Smooth muscle cell (in vitro differentiated cells): ENCODE measurements around the gene ITPR3. TPM values are rescaled to one million over a fixed set of nuclear protein-coding genes. Genes with fewer than 3 reads are reported as not detected.
A peak's percentile ranks its signal among the peaks of the same experiment; 100 is the strongest.

Source experiments
- DNase-seq: peaks from one replicate; lab custom pipeline; 2025; ENCODE audit not compliant: unreplicated experiment; lab: John Stamatoyannopoulos, UW
- H2AFZ ChIP-seq: fragments of 200-600 bp; sonication (generic); 2 replicates; pipeline ENCODE4 v1.6.0; 2016; ENCODE audit warnings: antibody characterized with exemption, low read depth, mild to moderate bottlenecking
- H3F3A ChIP-seq: fragments of 200-600 bp; sonication (generic); 2 replicates; pipeline ENCODE4 v1.6.0; 2017; ENCODE audit warnings: antibody characterized with exemption, low read depth
- H3K27ac ChIP-seq: fragments of 200-600 bp; sonication (generic); 2 replicates; pipeline ENCODE4 v1.5.1; 2016; ENCODE audit warnings: low read depth, mild to moderate bottlenecking
- H3K27me3 ChIP-seq: fragments of 200-600 bp; sonication (generic); 2 replicates; pipeline ENCODE4 v1.6.1; 2016; ENCODE audit warnings: low read depth, mild to moderate bottlenecking
- H3K36me3 ChIP-seq: fragments of 200-600 bp; sonication (generic); 2 replicates; pipeline ENCODE4 v1.5.1; 2016; ENCODE audit warnings: low read depth
- H3K4me1 ChIP-seq: fragments of 200-600 bp; sonication (generic); 2 replicates; pipeline ENCODE4 v1.5.1; 2016; ENCODE audit warnings: low read depth
- H3K4me2 ChIP-seq: fragments of 200-600 bp; sonication (generic); 2 replicates; pipeline ENCODE4 v1.6.0; 2016; ENCODE audit warnings: mild to moderate bottlenecking
- H3K4me3 ChIP-seq: fragments of 200-600 bp; sonication (generic); 2 replicates; pipeline ENCODE4 v1.5.1; 2016; ENCODE audit warnings: mild to moderate bottlenecking
- H3K79me2 ChIP-seq: fragments of 200-600 bp; sonication (generic); 2 replicates; pipeline ENCODE4 v1.6.0; 2016; ENCODE audit warnings: low read depth, mild to moderate bottlenecking
- H3K9ac ChIP-seq: fragments of 200-600 bp; sonication (generic); 2 replicates; pipeline ENCODE4 v1.6.0; 2016; ENCODE audit warnings: low read depth
- H3K9me3 ChIP-seq: fragments of 200-600 bp; sonication (generic); replicated peaks from 2 replicates; pipeline ENCODE4 v1.5.1; 2016; ENCODE audit warnings: low read depth
- H4K20me1 ChIP-seq: fragments of 200-600 bp; sonication (generic); 2 replicates; pipeline ENCODE4 v1.6.0; 2016; ENCODE audit warnings: low read depth
- CTCF ChIP-seq: fragments of 200-600 bp; sonication (generic); IDR thresholded peaks from 2 replicates; pipeline ENCODE4 v1.5.1; 2017; ENCODE audit warnings: borderline replicate concordance, mild to moderate bottlenecking, antibody characterized with exemption; ENCODE audit not compliant: insufficient read depth, poor library complexity, severe bottlenecking
- WGBS: methylation state at CpG from one replicate; pipeline ENCODE4 v1.1.7; 2016; ENCODE audit warnings: low lambda C conversion rate; 5-methylcytosine and 5-hydroxymethylcytosine counted together
- polyA plus RNA-seq: library from polyadenylated mRNA; unstranded; fragments of >200 nt; fragmentation: Nextera tagmentation; extraction: Ambion mirVana; gene quantifications from 2 replicates; pipeline ENCODE4 v1.2.1, GENCODE V29; 2016
- total RNA-seq: library from RNA; depleted of rRNA; stranded (reverse); fragments of >200 nt; gene quantifications from 2 replicates; pipeline ENCODE4 v1.2.3, GENCODE V29; 2014

Gene ITPR3
- total and polyA plus RNA-seq, 2 experiments from 2014 or later, result 2.0 to 7.4 TPM

- Histone ChIP-seq H3K9me3 (no peaks in the 10 kb centered on the region), H3K27me3 (no peaks in the 10 kb centered on the region), H3K4me3 (no peak overlapping the region), H3K4me1 (peaks cover 15% of the 10 kb centered on the region), H3K79me2 (peaks cover 30% of the 10 kb centered on the region), H2AFZ (no peak overlapping the region), H3K36me3 (no peaks in the 10 kb centered on the region), H3K9ac (no peak overlapping the region), H3F3A (no peaks in the 10 kb centered on the region), H3K27ac (no peak overlapping the region), H3K4me2 (no peak overlapping the region), H4K20me1 (no peaks in the 10 kb centered on the region)
- DNase-seq, result no peak
- over 99% methylated on average over 11 of the region's 11 CpGs for whole genome bisulfite sequencing
- TF ChIP-seq CTCF, result no peak
Observed at GRCh38 chr6:33576668-33577067, 44.5 kb upstream of the ITPR3 start.

- Histone ChIP-seq H2AFZ (no peak overlapping the region), H3K79me2 (peaks cover 30% of the 10 kb centered on the region), H3K27ac (no peak overlapping the region), H3F3A (no peaks in the 10 kb centered on the region), H3K4me1 (peaks cover 15% of the 10 kb centered on the region), H3K9ac (no peak overlapping the region), H3K36me3 (no peaks in the 10 kb centered on the region), H3K9me3 (no peaks in the 10 kb centered on the region), H4K20me1 (no peaks in the 10 kb centered on the region), H3K4me2 (no peak overlapping the region), H3K4me3 (no peak overlapping the region), H3K27me3 (no peaks in the 10 kb centered on the region)
- 91% methylated on average over 9 of the region's 9 CpGs for WGBS
- TF ChIP-seq CTCF, result no peak
- no peak for DNase-seq
Observed at GRCh38 chr6:33577106-33577535, 44.0 kb upstream of the ITPR3 start.

GRCh38 chr6:33577718-33578117 lies 43.4 kb upstream of the ITPR3 start:
- Histone ChIP-seq H3K27me3 (no peaks in the 10 kb centered on the region), H4K20me1 (no peaks in the 10 kb centered on the region), H2AFZ (no peak overlapping the region), H3K4me1 (peaks cover 15% of the 10 kb centered on the region), H3K36me3 (no peaks in the 10 kb centered on the region), H3F3A (no peaks in the 10 kb centered on the region), H3K27ac (no peak overlapping the region), H3K79me2 (peaks cover 30% of the 10 kb centered on the region), H3K9me3 (no peaks in the 10 kb centered on the region), H3K4me3 (no peak overlapping the region), H3K9ac (no peak overlapping the region), H3K4me2 (no peak overlapping the region)
- DNase-seq, result no peak
- WGBS, result 95% methylated on average over 6 of the region's 6 CpGs
- no peak for TF ChIP-seq CTCF

GRCh38 chr6:33578164-33578563 lies 43.0 kb upstream of the ITPR3 start:
- TF ChIP-seq CTCF, result no peak
- Histone ChIP-seq H3K27ac (no peak overlapping the region), H3K36me3 (no peaks in the 10 kb centered on the region), H3K27me3 (no peaks in the 10 kb centered on the region), H4K20me1 (no peaks in the 10 kb centered on the region), H3K9ac (no peak overlapping the region), H3K4me2 (peak overlapping the region; percentile 95), H3F3A (no peaks in the 10 kb centered on the region), H3K4me1 (peaks cover 15% of the 10 kb centered on the region), H3K4me3 (no peak overlapping the region), H3K9me3 (no peaks in the 10 kb centered on the region), H3K79me2 (peaks cover 30% of the 10 kb centered on the region), H2AFZ (no peak overlapping the region)
- over 99% methylated on average over 7 of the region's 7 CpGs for WGBS
- no peak for DNase-seq
